Measurements from ENCODE around the gene RPS3.
A peak's percentile ranks its signal among the peaks of the same experiment; 100 is the strongest.

RPS3 gene

GRCh38 chr11:75421902-75422247 is 22.6 kb downstream of the RPS3 start:
- H3K4me3 ChIP-seq (ENCODE audit: low read depth, low read length) = no peak overlapping the region
- no peaks in the 10 kb centered on the region for H3K4me1 ChIP-seq (ENCODE audit: control insufficient read depth, insufficient read depth, low read length)
- H3K27ac ChIP-seq (ENCODE audit: low read depth, low read length) = no peak overlapping the region
- H3K9ac ChIP-seq (ENCODE audit: low read depth, low read length) = no peak overlapping the region
- H3K9me3 ChIP-seq (ENCODE audit: control insufficient read depth, insufficient read depth, low read length) = no peaks in the 10 kb centered on the region
- H3K36me3 ChIP-seq (ENCODE audit: control insufficient read depth, insufficient read depth, low read length) = peaks cover 7% of the 10 kb centered on the region; the same call in 1 of the 2 replicates
- H3K27me3 ChIP-seq (ENCODE audit: control insufficient read depth, insufficient read depth, low read length) = peaks cover 6% of the 10 kb centered on the region; the same call in 1 of the 2 replicates

DNA sequence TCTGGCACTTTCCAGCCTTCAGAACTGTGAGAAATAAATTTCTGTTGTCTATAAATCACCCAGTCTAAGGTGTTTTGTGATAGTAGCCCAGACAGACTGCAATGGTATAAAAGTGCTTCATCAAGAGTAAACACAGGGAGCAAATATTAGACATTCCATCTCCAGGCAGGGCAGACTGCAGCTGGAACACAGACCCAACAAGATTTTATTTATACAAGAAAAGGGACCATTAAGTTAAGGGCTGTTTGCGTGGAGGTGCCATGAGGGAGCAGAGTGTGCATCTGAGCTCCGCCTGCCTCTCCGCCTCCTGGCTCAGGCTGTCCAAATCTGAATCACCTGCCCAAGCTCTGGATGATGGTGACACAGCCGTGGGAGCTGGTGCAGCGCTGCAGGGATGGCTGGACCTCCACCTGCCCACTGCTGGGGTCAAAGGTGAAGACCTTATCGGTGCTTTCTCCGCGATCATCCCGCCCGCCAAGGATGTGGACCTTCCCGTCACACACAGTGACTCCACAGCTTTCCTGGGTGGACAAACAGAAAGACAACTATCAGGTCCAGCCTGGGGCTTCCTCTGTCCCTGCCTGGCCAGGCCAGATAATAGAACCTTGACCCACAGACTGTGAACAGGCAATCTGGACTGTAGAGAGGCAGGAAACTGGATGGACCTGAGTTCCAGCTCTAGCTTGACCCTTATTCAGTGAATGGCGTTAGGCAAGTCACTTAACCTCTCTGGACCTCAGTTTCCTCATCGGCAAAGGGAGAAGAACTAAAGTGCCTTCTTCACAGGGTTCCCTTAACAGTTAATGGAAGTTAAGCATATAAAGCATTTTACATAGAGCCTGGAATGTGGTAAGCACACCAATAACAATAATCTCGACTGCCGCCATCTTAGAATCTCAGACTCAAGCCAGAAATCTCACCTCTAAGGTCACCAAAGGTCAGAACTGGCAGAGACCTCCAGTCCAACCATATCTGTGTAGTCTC is 23.2 kb downstream of the RPS3 start:
- H3K27ac ChIP-seq (ENCODE audit: low read depth, low read length) = no peak overlapping the region
- no peaks in the 10 kb centered on the region for H3K4me1 ChIP-seq (ENCODE audit: control insufficient read depth, insufficient read depth, low read length)

GRCh38 chr11:75423721-75424120 is 24.4 kb downstream of the RPS3 start:
- Histone ChIP-seq H3K9me3 (ENCODE audit: control insufficient read depth, insufficient read depth, low read length) (peaks cover 1% of the 10 kb centered on the region), H3K27ac (ENCODE audit: low read depth, low read length) (no peak overlapping the region), H3K36me3 (ENCODE audit: control insufficient read depth, insufficient read depth, low read length) (peaks cover 7% of the 10 kb centered on the region; the same call in 1 of the 2 replicates), H3K4me1 (ENCODE audit: control insufficient read depth, insufficient read depth, low read length) (no peaks in the 10 kb centered on the region), H3K27me3 (ENCODE audit: control insufficient read depth, insufficient read depth, low read length) (peaks cover 24% of the 10 kb centered on the region), H3K4me3 (ENCODE audit: low read depth, low read length) (no peak overlapping the region), H3K9ac (ENCODE audit: low read depth, low read length) (no peak overlapping the region)

More for the DNA sequence above, 23.2 kb downstream of the RPS3 start:
- Histone ChIP-seq H3K4me3 (ENCODE audit: low read depth, low read length) (no peak overlapping the region), H3K27me3 (ENCODE audit: control insufficient read depth, insufficient read depth, low read length) (peaks cover 12% of the 10 kb centered on the region; the same call in 1 of the 2 replicates), H3K9ac (ENCODE audit: low read depth, low read length) (no peak overlapping the region), H3K9me3 (ENCODE audit: control insufficient read depth, insufficient read depth, low read length) (no peaks in the 10 kb centered on the region), H3K36me3 (ENCODE audit: control insufficient read depth, insufficient read depth, low read length) (peaks cover 7% of the 10 kb centered on the region; the same call in 1 of the 2 replicates)

GRCh38 chr11:75424396-75424795 is 25.1 kb downstream of the RPS3 start:
- no peak overlapping the region for H3K4me3 ChIP-seq (ENCODE audit: low read depth, low read length)
- peaks cover 8% of the 10 kb centered on the region for H3K9me3 ChIP-seq (ENCODE audit: control insufficient read depth, insufficient read depth, low read length)
- no peaks in the 10 kb centered on the region for H3K4me1 ChIP-seq (ENCODE audit: control insufficient read depth, insufficient read depth, low read length)
- H3K36me3 ChIP-seq (ENCODE audit: control insufficient read depth, insufficient read depth, low read length) = peaks cover 7% of the 10 kb centered on the region; the same call in 1 of the 2 replicates
- H3K27me3 ChIP-seq (ENCODE audit: control insufficient read depth, insufficient read depth, low read length) = peaks cover 31% of the 10 kb centered on the region
- no peak overlapping the region for H3K27ac ChIP-seq (ENCODE audit: low read depth, low read length)
- H3K9ac ChIP-seq (ENCODE audit: low read depth, low read length) = no peak overlapping the region

- Histone ChIP-seq H3K27me3 (ENCODE audit: control insufficient read depth, insufficient read depth, low read length) (peaks cover 41% of the 10 kb centered on the region), H3K4me3 (ENCODE audit: low read depth, low read length) (peak overlapping the region; percentile 2; the same call in 1 of the 2 replicates), H3K27ac (ENCODE audit: low read depth, low read length) (no peak overlapping the region), H3K9me3 (ENCODE audit: control insufficient read depth, insufficient read depth, low read length) (peaks cover 10% of the 10 kb centered on the region), H3K36me3 (ENCODE audit: control insufficient read depth, insufficient read depth, low read length) (peaks cover 7% of the 10 kb centered on the region; the same call in 1 of the 2 replicates), H3K4me1 (ENCODE audit: control insufficient read depth, insufficient read depth, low read length) (no peaks in the 10 kb centered on the region), H3K9ac (ENCODE audit: low read depth, low read length) (no peak overlapping the region)
Measured at GRCh38 chr11:75425422-75425821, 26.1 kb downstream of the RPS3 start.

DNA sequence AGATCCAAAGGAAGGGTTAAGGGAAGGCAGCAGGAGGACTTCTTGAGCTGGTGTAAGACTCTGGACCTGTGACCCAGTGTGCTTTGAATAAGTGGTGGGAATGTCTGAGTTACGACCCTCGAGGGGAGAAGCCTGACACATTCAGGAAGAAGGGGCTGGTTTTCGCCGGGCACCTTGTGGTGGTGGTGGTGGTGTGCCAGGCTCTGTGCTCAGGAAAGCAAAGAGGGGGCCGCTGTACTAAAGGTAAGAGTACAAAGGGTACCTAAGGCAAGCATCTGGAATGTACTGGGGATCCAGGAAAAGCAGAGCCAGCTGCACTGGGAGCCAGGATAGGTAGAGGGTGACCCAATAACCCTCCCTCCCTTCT is 27.4 kb downstream of the RPS3 start:
- no peak overlapping the region for H3K4me3 ChIP-seq (ENCODE audit: low read depth, low read length)
- H3K27me3 ChIP-seq (ENCODE audit: control insufficient read depth, insufficient read depth, low read length) = peaks cover 54% of the 10 kb centered on the region
- H3K36me3 ChIP-seq (ENCODE audit: control insufficient read depth, insufficient read depth, low read length) = peaks cover 7% of the 10 kb centered on the region; the same call in 1 of the 2 replicates
- H3K27ac ChIP-seq (ENCODE audit: low read depth, low read length) = no peak overlapping the region
- no peak overlapping the region for H3K9ac ChIP-seq (ENCODE audit: low read depth, low read length)
- H3K9me3 ChIP-seq (ENCODE audit: control insufficient read depth, insufficient read depth, low read length) = peaks cover 10% of the 10 kb centered on the region
- H3K4me1 ChIP-seq (ENCODE audit: control insufficient read depth, insufficient read depth, low read length) = no peaks in the 10 kb centered on the region

GRCh38 chr11:75427181-75427580 is 27.9 kb downstream of the RPS3 start:
- peaks cover 58% of the 10 kb centered on the region for H3K27me3 ChIP-seq (ENCODE audit: control insufficient read depth, insufficient read depth, low read length)
- H3K9ac ChIP-seq (ENCODE audit: low read depth, low read length) = no peak overlapping the region
- peaks cover 10% of the 10 kb centered on the region for H3K9me3 ChIP-seq (ENCODE audit: control insufficient read depth, insufficient read depth, low read length)
- H3K36me3 ChIP-seq (ENCODE audit: control insufficient read depth, insufficient read depth, low read length) = peaks cover 5% of the 10 kb centered on the region; the same call in 1 of the 2 replicates
- H3K4me3 ChIP-seq (ENCODE audit: low read depth, low read length) = no peak overlapping the region
- H3K4me1 ChIP-seq (ENCODE audit: control insufficient read depth, insufficient read depth, low read length) = no peaks in the 10 kb centered on the region
- H3K27ac ChIP-seq (ENCODE audit: low read depth, low read length) = no peak overlapping the region

- H3K9me3 ChIP-seq (ENCODE audit: control insufficient read depth, insufficient read depth, low read length) = peaks cover 10% of the 10 kb centered on the region
- H3K9ac ChIP-seq (ENCODE audit: low read depth, low read length) = no peak overlapping the region
- H3K4me1 ChIP-seq (ENCODE audit: control insufficient read depth, insufficient read depth, low read length) = peaks cover 6% of the 10 kb centered on the region; the same call in 1 of the 2 replicates
- no peak overlapping the region for H3K27ac ChIP-seq (ENCODE audit: low read depth, low read length)
- H3K27me3 ChIP-seq (ENCODE audit: control insufficient read depth, insufficient read depth, low read length) = peaks cover 70% of the 10 kb centered on the region
- no peak overlapping the region for H3K4me3 ChIP-seq (ENCODE audit: low read depth, low read length)
- H3K36me3 ChIP-seq (ENCODE audit: control insufficient read depth, insufficient read depth, low read length) = no peaks in the 10 kb centered on the region
Measured at GRCh38 chr11:75428281-75428724, 29.0 kb downstream of the RPS3 start.

GRCh38 chr11:75428989-75429640 is 29.8 kb downstream of the RPS3 start:
- Histone ChIP-seq H3K9me3 (ENCODE audit: control insufficient read depth, insufficient read depth, low read length) (peaks cover 10% of the 10 kb centered on the region), H3K4me1 (ENCODE audit: control insufficient read depth, insufficient read depth, low read length) (peaks cover 7% of the 10 kb centered on the region; the same call in 1 of the 2 replicates), H3K36me3 (ENCODE audit: control insufficient read depth, insufficient read depth, low read length) (no peaks in the 10 kb centered on the region), H3K27me3 (ENCODE audit: control insufficient read depth, insufficient read depth, low read length) (peaks cover 76% of the 10 kb centered on the region), H3K4me3 (ENCODE audit: low read depth, low read length) (no peak overlapping the region), H3K9ac (ENCODE audit: low read depth, low read length) (no peak overlapping the region), H3K27ac (ENCODE audit: low read depth, low read length) (no peak overlapping the region)

GRCh38 chr11:75429641-75429901 is 30.3 kb downstream of the RPS3 start:
- Histone ChIP-seq H3K27ac (ENCODE audit: low read depth, low read length) (no peak overlapping the region), H3K9ac (ENCODE audit: low read depth, low read length) (no peak overlapping the region), H3K9me3 (ENCODE audit: control insufficient read depth, insufficient read depth, low read length) (peaks cover 10% of the 10 kb centered on the region), H3K27me3 (ENCODE audit: control insufficient read depth, insufficient read depth, low read length) (peaks cover 76% of the 10 kb centered on the region), H3K36me3 (ENCODE audit: control insufficient read depth, insufficient read depth, low read length) (no peaks in the 10 kb centered on the region), H3K4me1 (ENCODE audit: control insufficient read depth, insufficient read depth, low read length) (peaks cover 7% of the 10 kb centered on the region; the same call in 1 of the 2 replicates), H3K4me3 (ENCODE audit: low read depth, low read length) (no peak overlapping the region; the same call in 1 of the 2 replicates)

Measured in HUES48 (cell line).